Fibroblast of lung (primary cell): ENCODE measurements around the gene INSIG2. TPM values are rescaled to one million over a fixed set of nuclear protein-coding genes. Genes with fewer than 3 reads are reported as not detected.

Experiments used
- DNase-seq, 2 donors: peaks; one replicate each; pipeline versions ENCODE4 v3.0.0 to v3.0.0-alpha.2; 2010; ENCODE audit warnings: low read depth in 2 of 2
- H2AFZ ChIP-seq: 2 replicates; pipeline ENCODE4 v1.5.1; 2012; ENCODE audit warnings: low read length, control low read depth, inconsistent platforms
- H3K27ac ChIP-seq: 2 replicates; pipeline ENCODE4 v1.5.1; 2011; ENCODE audit warnings: low read length, control low read depth; ENCODE audit not compliant: insufficient read depth
- H3K27me3 ChIP-seq: 2 replicates; pipeline ENCODE4 v1.5.1; 2011; ENCODE audit warnings: mild to moderate bottlenecking, low read length; ENCODE audit not compliant: control insufficient read depth, insufficient read depth
- H3K36me3 ChIP-seq: 2 replicates; pipeline ENCODE4 v1.5.1; 2011; ENCODE audit warnings: low read length; ENCODE audit not compliant: control insufficient read depth, insufficient read depth
- H3K4me1 ChIP-seq: 2 replicates; pipeline ENCODE4 v1.5.1; 2011; ENCODE audit warnings: low read length; ENCODE audit not compliant: control insufficient read depth, insufficient read depth; ENCODE audit errors: extremely low read depth
- H3K4me2 ChIP-seq: 2 replicates; pipeline ENCODE4 v1.5.1; 2011; ENCODE audit warnings: low read length, control low read depth; ENCODE audit not compliant: insufficient read depth; ENCODE audit errors: extremely low read depth
- H3K4me3 ChIP-seq, 4 experiments: fragments of 200-600 bp in 1 of 4; sonication (generic) in 1 of 4; replicated peaks in 1 of 4; 2 replicates each; pipeline ENCODE4 v1.5.1; 2011 to 2016; ENCODE audit warnings: low read length in 4 of 4, low read depth in 3 of 4, mild to moderate bottlenecking in 3 of 4, control low read depth in 2 of 4, inconsistent platforms in 1 of 4, mixed read lengths in 1 of 4; ENCODE audit not compliant: insufficient read depth in 1 of 4; ENCODE audit errors: control extremely low read depth in 1 of 4
- H3K79me2 ChIP-seq: 2 replicates; pipeline ENCODE4 v1.5.1; 2012; ENCODE audit warnings: mild to moderate bottlenecking, low read length, inconsistent platforms; ENCODE audit not compliant: control insufficient read depth, insufficient read depth
- H3K9ac ChIP-seq: 2 replicates; pipeline ENCODE4 v1.5.1; 2011; ENCODE audit warnings: mild to moderate bottlenecking, low read length, control low read depth; ENCODE audit not compliant: insufficient read depth
- H3K9me3 ChIP-seq: 2 replicates; pipeline ENCODE4 v1.5.1; 2012; ENCODE audit warnings: low read depth, low read length; ENCODE audit not compliant: control insufficient read depth, insufficient read depth
- H4K20me1 ChIP-seq: 2 replicates; pipeline ENCODE4 v1.5.1; 2011; ENCODE audit warnings: low read length; ENCODE audit not compliant: control insufficient read depth, insufficient read depth; ENCODE audit errors: extremely low read depth
- EZH2 ChIP-seq: IDR thresholded peaks from 2 replicates; pipeline ENCODE4 v1.5.1; 2012; ENCODE audit warnings: low read length, control low read depth, mild to moderate bottlenecking; ENCODE audit errors: missing control alignments
- polyA plus RNA-seq, 2 donors: library from polyadenylated mRNA; depleted of rRNA in 1 of 2; stranded (reverse) in 1 of 2; unstranded in 1 of 2; fragments of >200 nt; gene quantifications; 2 replicates each; pipeline ENCODE4 v1.2.1, GENCODE V29; 2011 to 2012; ENCODE audit warnings: missing spikeins in 1 of 2
- total RNA-seq: library from RNA; depleted of rRNA; stranded (reverse); fragments of >200 nt; gene quantifications from 2 replicates; pipeline ENCODE4 v1.2.1, GENCODE V29; 2014
- TF ChIP-seq, protein P1 (sequence below), 2 donors: IDR thresholded peaks in 1 of 2; conservative IDR thresholded peaks in 1 of 2; 1 replicate in 1 of 2; 2 replicates in 1 of 2; pipeline ENCODE4 v1.5.1; 2011 to 2012; ENCODE audit warnings: low read length in 2 of 2, control low read depth in 1 of 2, inconsistent platforms in 1 of 2, low read depth in 1 of 2, mild to moderate bottlenecking in 1 of 2

The INSIG2 gene
- total and polyA plus RNA-seq, 2 donors (not counting 1 experiment from before 2014, with no cell fraction given) = 9.9 to 31.1 TPM

DNA sequence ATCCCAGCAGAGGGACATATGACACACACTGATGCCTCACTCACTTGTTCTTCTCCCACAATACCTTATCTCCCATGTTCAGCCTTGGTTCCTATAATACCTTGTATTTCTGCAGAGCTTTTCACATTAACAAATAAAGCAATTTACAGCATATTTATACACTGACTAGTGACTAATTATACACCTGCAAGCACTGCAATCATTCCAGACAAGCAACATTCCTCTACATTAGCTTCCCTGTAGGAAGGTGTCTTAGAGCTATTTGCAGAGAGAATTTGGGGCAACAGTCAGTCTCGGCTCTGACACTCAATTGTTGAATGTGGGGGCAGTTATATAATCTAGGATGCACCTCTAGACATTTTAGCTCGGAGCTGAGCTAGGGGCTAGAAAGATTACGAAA, 9.5 kb upstream of the INSIG2 start:
- Histone ChIP-seq H3K79me2 (no peaks in the 10 kb centered on the region), H3K27ac (no peak overlapping the region), H3K4me1 (no peaks in the 10 kb centered on the region), H4K20me1 (no peaks in the 10 kb centered on the region), H3K4me3 (no peak overlapping the region), H3K9me3 (no peaks in the 10 kb centered on the region), H3K9ac (no peak overlapping the region), H2AFZ (no peak overlapping the region), H3K36me3 (no peaks in the 10 kb centered on the region), H3K27me3 (peaks cover 15% of the 10 kb centered on the region), H3K4me2 (no peak overlapping the region)
- no peak for TF ChIP-seq EZH2
- TF ChIP-seq, protein P1, sequence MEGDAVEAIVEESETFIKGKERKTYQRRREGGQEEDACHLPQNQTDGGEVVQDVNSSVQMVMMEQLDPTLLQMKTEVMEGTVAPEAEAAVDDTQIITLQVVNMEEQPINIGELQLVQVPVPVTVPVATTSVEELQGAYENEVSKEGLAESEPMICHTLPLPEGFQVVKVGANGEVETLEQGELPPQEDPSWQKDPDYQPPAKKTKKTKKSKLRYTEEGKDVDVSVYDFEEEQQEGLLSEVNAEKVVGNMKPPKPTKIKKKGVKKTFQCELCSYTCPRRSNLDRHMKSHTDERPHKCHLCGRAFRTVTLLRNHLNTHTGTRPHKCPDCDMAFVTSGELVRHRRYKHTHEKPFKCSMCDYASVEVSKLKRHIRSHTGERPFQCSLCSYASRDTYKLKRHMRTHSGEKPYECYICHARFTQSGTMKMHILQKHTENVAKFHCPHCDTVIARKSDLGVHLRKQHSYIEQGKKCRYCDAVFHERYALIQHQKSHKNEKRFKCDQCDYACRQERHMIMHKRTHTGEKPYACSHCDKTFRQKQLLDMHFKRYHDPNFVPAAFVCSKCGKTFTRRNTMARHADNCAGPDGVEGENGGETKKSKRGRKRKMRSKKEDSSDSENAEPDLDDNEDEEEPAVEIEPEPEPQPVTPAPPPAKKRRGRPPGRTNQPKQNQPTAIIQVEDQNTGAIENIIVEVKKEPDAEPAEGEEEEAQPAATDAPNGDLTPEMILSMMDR (conservative IDR thresholded peaks at IDR 0.05 in 1 of 2, IDR thresholded peaks at IDR 0.05 in 1 of 2; ENCODE audit: low read depth in 1 of 2, low read length in 2 of 2) = no peak
- no peak for DNase-seq

DNA sequence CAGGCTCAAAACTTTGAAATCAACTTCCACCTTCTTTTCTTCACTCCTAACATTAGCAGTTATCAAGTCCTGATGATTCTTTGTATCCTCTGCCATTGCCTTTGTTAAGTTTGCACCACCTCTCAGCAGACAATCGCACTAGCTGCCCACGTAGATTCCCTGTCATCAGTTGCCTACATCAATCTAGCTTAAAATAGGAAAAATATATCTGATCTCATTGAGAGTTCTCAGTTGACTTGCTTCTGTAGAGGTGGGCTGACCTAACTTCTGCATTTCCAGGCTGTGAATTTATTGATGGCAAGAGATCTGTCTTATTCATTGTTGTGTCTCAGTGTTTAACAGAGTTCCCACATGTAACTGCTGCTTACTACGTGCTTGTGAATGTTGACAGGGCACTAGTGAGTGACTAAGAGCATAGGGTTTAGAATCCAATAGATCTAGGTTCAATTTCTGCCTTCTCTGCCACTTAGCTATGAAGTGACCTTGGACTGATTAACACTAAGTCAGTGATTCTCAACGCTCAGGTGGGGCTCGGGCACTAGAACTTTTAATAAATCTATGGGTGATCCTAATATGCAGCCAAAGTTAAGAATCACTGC, 3.7 kb upstream of the INSIG2 start:
- H3K27me3 ChIP-seq = peaks cover 18% of the 10 kb centered on the region

DNA sequence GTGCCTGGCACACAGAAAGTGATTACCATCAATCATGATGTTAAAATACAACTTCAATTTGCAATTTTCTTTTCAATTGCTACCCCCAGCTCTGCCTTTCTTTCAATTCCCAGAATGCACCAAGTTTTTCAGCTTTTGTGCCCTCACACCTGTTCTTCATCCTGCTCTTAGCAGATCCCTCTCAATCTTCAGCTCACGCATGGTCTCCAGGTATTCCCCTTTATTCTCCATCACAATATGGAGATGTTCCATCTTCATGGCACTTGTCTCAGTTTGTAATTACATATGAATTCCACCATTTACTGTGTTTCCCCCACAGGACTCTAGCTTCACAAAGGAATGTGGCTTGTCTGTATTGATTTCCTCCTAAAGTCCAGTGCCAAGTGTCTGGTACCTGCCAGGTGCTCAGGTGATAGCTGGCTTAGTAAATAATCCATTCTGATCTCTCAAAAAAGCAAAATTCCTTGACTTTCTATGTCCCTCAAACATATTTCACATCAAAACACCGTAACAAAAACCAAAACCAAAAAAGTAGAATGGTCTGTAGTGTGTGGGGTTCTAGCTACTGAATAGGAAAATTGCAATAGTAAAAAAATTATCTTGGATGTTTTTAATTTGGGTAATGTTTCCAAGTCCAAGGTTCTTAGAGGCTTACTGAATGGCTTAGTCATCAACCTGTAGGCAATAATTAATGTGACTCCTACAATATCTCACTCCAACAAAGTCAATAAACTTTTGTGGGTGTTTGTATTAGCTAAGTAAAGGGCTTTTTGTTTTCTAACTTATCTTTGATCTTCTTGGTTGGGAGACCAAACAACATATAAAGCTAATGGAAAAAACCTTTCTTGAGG, 2.9 kb upstream of the INSIG2 start:
- H3K9me3 ChIP-seq = no peaks in the 10 kb centered on the region
- no peak overlapping the region for H3K4me2 ChIP-seq
- H2AFZ ChIP-seq = no peak overlapping the region
- H3K9ac ChIP-seq = no peak overlapping the region
- no peaks in the 10 kb centered on the region for H4K20me1 ChIP-seq
- H3K27me3 ChIP-seq = peaks cover 12% of the 10 kb centered on the region
- no peak overlapping the region for H3K27ac ChIP-seq
- H3K4me3 ChIP-seq = no peak overlapping the region
- no peaks in the 10 kb centered on the region for H3K4me1 ChIP-seq
- no peaks in the 10 kb centered on the region for H3K36me3 ChIP-seq
- no peak for TF ChIP-seq EZH2
- TF ChIP-seq, protein P1 (conservative IDR thresholded peaks at IDR 0.05 in 1 of 2, IDR thresholded peaks at IDR 0.05 in 1 of 2; ENCODE audit: low read depth in 1 of 2, low read length in 2 of 2) = no peak
- H3K79me2 ChIP-seq = peaks cover 14% of the 10 kb centered on the region
- no peak for DNase-seq

More for the DNA sequence above, 3.7 kb upstream of the INSIG2 start:
- no peak overlapping the region for H3K4me3 ChIP-seq
- no peaks in the 10 kb centered on the region for H3K36me3 ChIP-seq
- H4K20me1 ChIP-seq = no peaks in the 10 kb centered on the region
- H3K4me2 ChIP-seq = no peak overlapping the region
- H3K4me1 ChIP-seq = no peaks in the 10 kb centered on the region
- TF ChIP-seq, protein P1 (conservative IDR thresholded peaks at IDR 0.05 in 1 of 2, IDR thresholded peaks at IDR 0.05 in 1 of 2; ENCODE audit: low read depth in 1 of 2, low read length in 2 of 2) = no peak
- no peak for TF ChIP-seq EZH2
- H3K9me3 ChIP-seq = no peaks in the 10 kb centered on the region
- DNase-seq = no peak
- H2AFZ ChIP-seq = no peak overlapping the region
- H3K9ac ChIP-seq = no peak overlapping the region
- peaks cover 7% of the 10 kb centered on the region for H3K79me2 ChIP-seq
- no peak overlapping the region for H3K27ac ChIP-seq
